Body of pancreas (tissue), 4 donors: ENCODE measurements around the gene TEPSIN.

ENCODE experiments used
- POLR2A ChIP-seq, 3 donors: fragments of 450-650 bp; IDR thresholded peaks; one replicate each; pipeline ENCODE4 v1.6.1; 2016; ENCODE audit warnings: antibody characterized with exemption in 3 of 3, mild to moderate bottlenecking in 2 of 3
- TF ChIP-seq, protein P1 (sequence below), 7 experiments: fragments of 450-650 bp in 4 of 7; fragments of 200-600 bp in 3 of 7; sonication (generic) in 3 of 7; IDR thresholded peaks; one replicate each; pipeline ENCODE4 v1.5.1; 2016 to 2019; ENCODE audit warnings: antibody characterized with exemption in 7 of 7

GRCh38 chr17:81196505-81197408, 42.1 kb downstream of the TEPSIN start:
- TF ChIP-seq, protein P1, sequence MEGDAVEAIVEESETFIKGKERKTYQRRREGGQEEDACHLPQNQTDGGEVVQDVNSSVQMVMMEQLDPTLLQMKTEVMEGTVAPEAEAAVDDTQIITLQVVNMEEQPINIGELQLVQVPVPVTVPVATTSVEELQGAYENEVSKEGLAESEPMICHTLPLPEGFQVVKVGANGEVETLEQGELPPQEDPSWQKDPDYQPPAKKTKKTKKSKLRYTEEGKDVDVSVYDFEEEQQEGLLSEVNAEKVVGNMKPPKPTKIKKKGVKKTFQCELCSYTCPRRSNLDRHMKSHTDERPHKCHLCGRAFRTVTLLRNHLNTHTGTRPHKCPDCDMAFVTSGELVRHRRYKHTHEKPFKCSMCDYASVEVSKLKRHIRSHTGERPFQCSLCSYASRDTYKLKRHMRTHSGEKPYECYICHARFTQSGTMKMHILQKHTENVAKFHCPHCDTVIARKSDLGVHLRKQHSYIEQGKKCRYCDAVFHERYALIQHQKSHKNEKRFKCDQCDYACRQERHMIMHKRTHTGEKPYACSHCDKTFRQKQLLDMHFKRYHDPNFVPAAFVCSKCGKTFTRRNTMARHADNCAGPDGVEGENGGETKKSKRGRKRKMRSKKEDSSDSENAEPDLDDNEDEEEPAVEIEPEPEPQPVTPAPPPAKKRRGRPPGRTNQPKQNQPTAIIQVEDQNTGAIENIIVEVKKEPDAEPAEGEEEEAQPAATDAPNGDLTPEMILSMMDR (IDR thresholded peaks at IDR 0.05), result no peak
- no peak for TF ChIP-seq POLR2A (IDR thresholded peaks at IDR 0.05)
